SK-N-SH treated with all-trans-retinoic acid at 6 μM for 48 hours (cell line): ENCODE measurements around the gene SMPDL3B.

Experiments
- ARNTL ChIP-seq: fragments of 450-650 bp; formaldehyde crosslinking; IDR thresholded peaks from 2 replicates; pipeline ENCODE4 v1.5.0; 2020; ENCODE audit warnings: low read depth, mild to moderate bottlenecking, moderate library complexity, borderline replicate concordance
- CREB5 ChIP-seq: fragments of 250-450 bp; sonication (Bioruptor Pico); IDR thresholded peaks from 2 replicates; pipeline ENCODE4 v1.5.1; 2020; ENCODE audit warnings: low read depth, mild to moderate bottlenecking, moderate library complexity
- GLIS3 ChIP-seq: fragments of 250-450 bp; sonication (Bioruptor Pico); IDR thresholded peaks from 2 replicates; pipeline ENCODE4 v1.5.0; 2020; ENCODE audit warnings: mild to moderate bottlenecking, moderate library complexity
- ISL1 ChIP-seq: fragments of 250-450 bp; sonication (Bioruptor Pico); IDR thresholded peaks from 2 replicates; pipeline ENCODE4 v2.1.2; 2022; ENCODE audit warnings: mild to moderate bottlenecking, moderate library complexity
- OSR1 ChIP-seq: fragments of 250-450 bp; sonication (Bioruptor Pico); IDR thresholded peaks from 2 replicates; pipeline ENCODE4 v1.8.0; 2022; ENCODE audit warnings: moderate library complexity, mild to moderate bottlenecking, inconsistent platforms
- PPARA ChIP-seq: fragments of 250-450 bp; sonication (Bioruptor Pico); IDR thresholded peaks from 2 replicates; pipeline ENCODE4 v1.5.0; 2020; ENCODE audit warnings: mild to moderate bottlenecking, borderline replicate concordance
- TOX ChIP-seq: fragments of 250-450 bp; sonication (Bioruptor Pico); IDR thresholded peaks from 2 replicates; pipeline ENCODE4 v1.8.0; 2021; ENCODE audit warnings: mild to moderate bottlenecking, moderate library complexity, borderline replicate concordance
- ZC3H10 ChIP-seq: fragments of 250-450 bp; sonication (Bioruptor Pico); IDR thresholded peaks from 2 replicates; pipeline ENCODE4 v1.5.1; 2021; ENCODE audit warnings: mild to moderate bottlenecking, moderate library complexity
- ZFP3 ChIP-seq: fragments of 250-450 bp; sonication (Bioruptor Pico); IDR thresholded peaks from 2 replicates; pipeline ENCODE4 v1.5.0; 2020; ENCODE audit warnings: mild to moderate bottlenecking, moderate library complexity
- ZFP30 ChIP-seq: fragments of 450-650 bp; formaldehyde crosslinking; IDR thresholded peaks from 2 replicates; pipeline ENCODE4 v1.5.0; 2022; ENCODE audit warnings: mild to moderate bottlenecking, moderate library complexity
- ZNF565 ChIP-seq: fragments of 450-650 bp; formaldehyde crosslinking; conservative IDR thresholded peaks from 2 replicates; pipeline ENCODE4 v1.5.0; 2020; ENCODE audit warnings: low read depth, mild to moderate bottlenecking, moderate library complexity
- ZNF70 ChIP-seq: fragments of 450-650 bp; formaldehyde crosslinking; IDR thresholded peaks from 2 replicates; pipeline ENCODE4 v1.5.0; 2020; ENCODE audit warnings: mild to moderate bottlenecking, moderate library complexity
- ZNF8 ChIP-seq: fragments of 450-650 bp; formaldehyde crosslinking; IDR thresholded peaks from 2 replicates; pipeline ENCODE4 v1.5.0; 2020; ENCODE audit warnings: mild to moderate bottlenecking, moderate library complexity
- TF ChIP-seq, protein P1 (sequence below): fragments of 250-450 bp; sonication (Bioruptor Pico); IDR thresholded peaks from 2 replicates; pipeline ENCODE4 v1.8.0; 2020; ENCODE audit warnings: mild to moderate bottlenecking, moderate library complexity, borderline replicate concordance

- TF ChIP-seq ZC3H10 (CRISPR knock-in tag) (no peak), ZNF8 (CRISPR knock-in tag) (no peak), PPARA (CRISPR knock-in tag) (no peak), OSR1 (no peak), CREB5 (CRISPR knock-in tag) (no peak), TOX (CRISPR knock-in tag) (no peak), ZNF70 (CRISPR knock-in tag) (no peak), ZFP30 (CRISPR knock-in tag) (no peak), GLIS3 (no peak), ZFP3 (CRISPR knock-in tag) (no peak), ISL1 (CRISPR knock-in tag) (no peak), ZNF565 (CRISPR knock-in tag) (no peak), ARNTL (CRISPR knock-in tag) (no peak)
- TF ChIP-seq, protein P1, sequence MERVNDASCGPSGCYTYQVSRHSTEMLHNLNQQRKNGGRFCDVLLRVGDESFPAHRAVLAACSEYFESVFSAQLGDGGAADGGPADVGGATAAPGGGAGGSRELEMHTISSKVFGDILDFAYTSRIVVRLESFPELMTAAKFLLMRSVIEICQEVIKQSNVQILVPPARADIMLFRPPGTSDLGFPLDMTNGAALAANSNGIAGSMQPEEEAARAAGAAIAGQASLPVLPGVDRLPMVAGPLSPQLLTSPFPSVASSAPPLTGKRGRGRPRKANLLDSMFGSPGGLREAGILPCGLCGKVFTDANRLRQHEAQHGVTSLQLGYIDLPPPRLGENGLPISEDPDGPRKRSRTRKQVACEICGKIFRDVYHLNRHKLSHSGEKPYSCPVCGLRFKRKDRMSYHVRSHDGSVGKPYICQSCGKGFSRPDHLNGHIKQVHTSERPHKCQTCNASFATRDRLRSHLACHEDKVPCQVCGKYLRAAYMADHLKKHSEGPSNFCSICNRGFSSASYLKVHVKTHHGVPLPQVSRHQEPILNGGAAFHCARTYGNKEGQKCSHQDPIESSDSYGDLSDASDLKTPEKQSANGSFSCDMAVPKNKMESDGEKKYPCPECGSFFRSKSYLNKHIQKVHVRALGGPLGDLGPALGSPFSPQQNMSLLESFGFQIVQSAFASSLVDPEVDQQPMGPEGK (CRISPR knock-in tag), result no peak
Measured at GRCh38 chr1:27936370-27936769, 1.6 kb downstream of the SMPDL3B start.
